GM12878 (cell line): ENCODE data around the gene GALNT9. TPM values are rescaled to one million over a fixed set of nuclear protein-coding genes. Genes with fewer than 3 reads are reported as not detected.

Experiments
- ATAC-seq: fragments of 200-7000 bp; cut with Tn5 transposase; 3 replicates; pipeline ENCODE4 v1.9.1; 2020; ENCODE audit warnings: mild to moderate bottlenecking, moderate library complexity
- BruUV-seq: library from RNA; stranded (reverse); fragments of 400-500 nt; replicated peaks from 2 replicates; lab custom pipeline; 2021; lab: Mats Ljungman, UMichigan
- CTCF ChIA-PET: fragments of 300-600 bp; sonication (Branson Sonifier 250); formaldehyde crosslinking; extraction: SDS; loops from one replicate; lab custom pipeline; 2021; ENCODE audit warnings: inconsistent platforms; lab: Yijun Ruan, JAX
- POLR2A ChIA-PET: fragments of 350-600 bp; formaldehyde crosslinking; extraction: SDS; loops from one replicate; lab custom pipeline; 2021; ENCODE audit warnings: inconsistent platforms; lab: Charles Lee
- RAD21 ChIA-PET: fragments of 300-600 bp; sonication (Branson Sonifier 250); formaldehyde crosslinking; loops from one replicate; lab custom pipeline; 2023; ENCODE audit warnings: antibody characterized with exemption; ENCODE audit not compliant: unreplicated experiment; lab: Charles Lee
- SMC1A ChIA-PET: fragments of 300-600 bp; sonication (Branson Sonifier 250); formaldehyde crosslinking; loops from one replicate; lab custom pipeline; 2023; ENCODE audit not compliant: unreplicated experiment, uncharacterized antibody; lab: Charles Lee
- DNase-seq: peaks from one replicate; pipeline ENCODE4 v3.0.0-alpha.2; 2011; ENCODE audit warnings: low read depth, low spot score
- FAIRE-seq: peaks from 3 replicates; lab custom pipeline; 2011; peaks lifted over from hg19 to GRCh38; lab: Jason Lieb, UNC
- H2AFZ ChIP-seq: 2 replicates; pipeline ENCODE4 v1.6.0; 2011; ENCODE audit warnings: low read depth, low read length, control low read depth; ENCODE audit not compliant: control insufficient read depth
- H3K27ac ChIP-seq: 2 replicates; pipeline ENCODE4 v1.5.1; 2011; ENCODE audit warnings: control low read depth; ENCODE audit not compliant: control insufficient read depth, insufficient read depth
- H3K27me3 ChIP-seq, 2 experiments: replicated peaks in 1 of 2; 2 replicates each; pipeline versions ENCODE4 v1.6.0 to v1.6.1; 2011; ENCODE audit warnings: low read length in 1 of 2; ENCODE audit not compliant: control insufficient read depth in 2 of 2, insufficient read depth in 2 of 2
- H3K36me3 ChIP-seq, 2 experiments: 2 replicates each; pipeline ENCODE4 v1.5.1; 2011; ENCODE audit warnings: low read length in 1 of 2; ENCODE audit not compliant: control insufficient read depth in 2 of 2, insufficient read depth in 2 of 2
- H3K4me1 ChIP-seq: 2 replicates; pipeline ENCODE4 v1.6.1; 2011; ENCODE audit warnings: mild to moderate bottlenecking, low read length, moderate library complexity, mixed read lengths; ENCODE audit not compliant: control insufficient read depth, insufficient read depth
- H3K4me2 ChIP-seq: 2 replicates; pipeline ENCODE4 v1.6.0; 2011; ENCODE audit warnings: control low read depth; ENCODE audit not compliant: control insufficient read depth, insufficient read depth
- H3K4me3 ChIP-seq: fragments of 200-600 bp; sonication (generic); 2 replicates; pipeline ENCODE4 v1.5.1; 2016
- H3K79me2 ChIP-seq: 2 replicates; pipeline ENCODE4 v1.6.0; 2011; ENCODE audit warnings: low read length; ENCODE audit not compliant: control insufficient read depth, insufficient read depth
- H3K9ac ChIP-seq: 2 replicates; pipeline ENCODE4 v1.8.0; 2011; ENCODE audit warnings: low read length, control low read depth, mixed read lengths; ENCODE audit not compliant: control insufficient read depth, insufficient read depth
- H3K9me3 ChIP-seq: replicated peaks from 3 replicates; pipeline ENCODE4 v1.5.1; 2011; ENCODE audit warnings: mild to moderate bottlenecking, low read length; ENCODE audit not compliant: control insufficient read depth, insufficient read depth
- H4K20me1 ChIP-seq: 2 replicates; pipeline ENCODE4 v1.6.0; 2011; ENCODE audit not compliant: control insufficient read depth, insufficient read depth
- BACH1 ChIP-seq: fragments of 450-650 bp; IDR thresholded peaks from 2 replicates; pipeline ENCODE4 v1.6.1; 2017; ENCODE audit warnings: mild to moderate bottlenecking, borderline replicate concordance
- CBFB ChIP-seq: IDR thresholded peaks from 2 replicates; pipeline ENCODE4 v1.6.1; 2016; ENCODE audit warnings: antibody characterized with exemption, low read depth
- MTA3 ChIP-seq: IDR thresholded peaks from 2 replicates; pipeline ENCODE4 v1.6.1; 2012; ENCODE audit warnings: low read length, inconsistent platforms, borderline replicate concordance
- SMAD5 ChIP-seq: IDR thresholded peaks from 2 replicates; pipeline ENCODE4 v1.6.1; 2016; ENCODE audit warnings: antibody characterized with exemption, low read depth
- SP1 ChIP-seq: IDR thresholded peaks from one replicate; pipeline ENCODE4 v1.6.1; 2011; ENCODE audit warnings: low read depth, low read length
- SREBF1 ChIP-seq: IDR thresholded peaks from 2 replicates; pipeline ENCODE4 v1.6.1; 2012; ENCODE audit warnings: mild to moderate bottlenecking, low read length
- YBX1 ChIP-seq: fragments of 450-650 bp; IDR thresholded peaks from 2 replicates; pipeline ENCODE4 v1.6.1; 2016; ENCODE audit warnings: antibody characterized with exemption
- WGBS: methylation state at CpG from one replicate; pipeline ENCODE4 v1.1.6; 2016; ENCODE audit warnings: low lambda C conversion rate; ENCODE audit not compliant: insufficient replicate concordance, insufficient coverage; ENCODE audit errors: missing lambda C conversion rate; 5-methylcytosine and 5-hydroxymethylcytosine counted together
- in situ Hi-C: fragments of 300-500 bp; cut with MboI; formaldehyde crosslinking; loops from 9 replicates; pipeline ENCODE4 v1.14.3; 2018; ENCODE audit warnings: mixed read lengths
- intact Hi-C: fragments of 100-400 bp; cut with micrococcal nuclease; formaldehyde crosslinking; loops from one replicate; pipeline ENCODE4 v1.14.2; 2022; ENCODE audit not compliant: unreplicated experiment
- polyA plus RNA-seq, 11 experiments: library from polyadenylated mRNA; depleted of rRNA in 4 of 11; unstranded in 6 of 11; stranded (reverse) in 5 of 11; fragments of >200 nt; fragmentation: Nextera tagmentation in 4 of 11; fragmentation: Illumina TruSeq in 1 of 11; extraction: Ambion mirVana in 4 of 11; extraction: Trizol in 1 of 11; gene quantifications; 1 replicate in 1 of 11; 2 replicates in 10 of 11; pipeline versions ENCODE4 v1.2.1 to v1.2.3, GENCODE V29; 2011 to 2016; ENCODE audit warnings: inconsistent platforms in 2 of 11, missing spikeins in 2 of 11, low read depth in 1 of 11
- total RNA-seq, 4 experiments: library from RNA; depleted of rRNA in 3 of 4; stranded (reverse); fragments of >200 nt in 3 of 4; fragmentation: Illumina TruSeq in 1 of 4; extraction: Trizol in 1 of 4; gene quantifications; 2 replicates each; pipeline versions ENCODE4 v1.2.1 to v1.2.3, GENCODE V29; 2013 to 2021
- TF ChIP-seq, protein P1 (sequence below): fragments of 450-650 bp; IDR thresholded peaks from 2 replicates; pipeline ENCODE4 v1.6.1; 2016; ENCODE audit warnings: mild to moderate bottlenecking
- TF ChIP-seq, protein P2 (sequence below): IDR thresholded peaks from 2 replicates; pipeline ENCODE4 v1.6.1; 2011; ENCODE audit warnings: low read depth, mild to moderate bottlenecking, low read length, moderate library complexity, borderline replicate concordance; ENCODE audit errors: extremely low read depth
- TF ChIP-seq, protein P3 (sequence below): fragments of 450-650 bp; IDR thresholded peaks from 2 replicates; pipeline ENCODE4 v1.6.1; 2014; ENCODE audit warnings: mild to moderate bottlenecking

GALNT9 gene
- total and polyA plus RNA-seq, 10 of the 15 experiments (the other 5 are each of a cell fraction or from before 2014, with no cell fraction given) = 0.04 TPM; not detected in 9

DNA sequence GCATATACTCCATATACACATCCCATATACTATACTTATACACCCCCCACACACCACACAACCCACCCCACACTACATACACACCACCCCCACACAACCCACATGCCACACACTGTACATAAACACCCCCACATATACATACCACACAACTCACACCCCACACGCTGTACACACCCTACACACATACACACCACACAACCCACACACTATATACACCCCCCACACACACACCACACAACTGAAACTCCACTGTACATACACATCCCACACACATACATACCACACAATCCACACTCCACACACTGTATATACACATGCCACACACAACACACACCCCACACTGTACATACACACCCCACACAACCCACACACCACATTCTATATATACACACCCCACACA is 104.2 kb downstream of the GALNT9 start:
- BruUV-seq = no TSS peak
- intact Hi-C loops (no loop called here), in situ Hi-C loops (no loop called here)
- RAD21 ChIA-PET = no interaction called here
- SMC1A ChIA-PET = no interaction called here
- Histone ChIP-seq H3K79me2 (no peaks in the 10 kb centered on the region), H4K20me1 (no peaks in the 10 kb centered on the region), H3K9ac (no peak overlapping the region), H3K4me3 (no peak overlapping the region), H3K27me3 (no peaks in the 10 kb centered on the region), H3K9me3 (no peaks in the 10 kb centered on the region; the same call in 1 of the 3 replicates), H3K27ac (no peak overlapping the region), H2AFZ (no peak overlapping the region), H3K36me3 (no peaks in the 10 kb centered on the region), H3K4me1 (no peaks in the 10 kb centered on the region), H3K4me2 (no peak overlapping the region)
- FAIRE-seq = no peak
- 0% methylated on average over 1 of the region's 1 CpG for WGBS
- DNase-seq = no peak
- CTCF ChIA-PET = no interaction called here
- POLR2A ChIA-PET = no interaction called here
- no peak for TF ChIP-seq MTA3
- no peak for TF ChIP-seq YBX1
- TF ChIP-seq, protein P1, sequence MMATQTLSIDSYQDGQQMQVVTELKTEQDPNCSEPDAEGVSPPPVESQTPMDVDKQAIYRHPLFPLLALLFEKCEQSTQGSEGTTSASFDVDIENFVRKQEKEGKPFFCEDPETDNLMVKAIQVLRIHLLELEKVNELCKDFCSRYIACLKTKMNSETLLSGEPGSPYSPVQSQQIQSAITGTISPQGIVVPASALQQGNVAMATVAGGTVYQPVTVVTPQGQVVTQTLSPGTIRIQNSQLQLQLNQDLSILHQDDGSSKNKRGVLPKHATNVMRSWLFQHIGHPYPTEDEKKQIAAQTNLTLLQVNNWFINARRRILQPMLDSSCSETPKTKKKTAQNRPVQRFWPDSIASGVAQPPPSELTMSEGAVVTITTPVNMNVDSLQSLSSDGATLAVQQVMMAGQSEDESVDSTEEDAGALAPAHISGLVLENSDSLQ = no peak
- no peak for TF ChIP-seq CBFB
- no peak for TF ChIP-seq BACH1
- TF ChIP-seq, protein P2, sequence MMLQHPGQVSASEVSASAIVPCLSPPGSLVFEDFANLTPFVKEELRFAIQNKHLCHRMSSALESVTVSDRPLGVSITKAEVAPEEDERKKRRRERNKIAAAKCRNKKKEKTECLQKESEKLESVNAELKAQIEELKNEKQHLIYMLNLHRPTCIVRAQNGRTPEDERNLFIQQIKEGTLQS = no peak
- TF ChIP-seq, protein P3, sequence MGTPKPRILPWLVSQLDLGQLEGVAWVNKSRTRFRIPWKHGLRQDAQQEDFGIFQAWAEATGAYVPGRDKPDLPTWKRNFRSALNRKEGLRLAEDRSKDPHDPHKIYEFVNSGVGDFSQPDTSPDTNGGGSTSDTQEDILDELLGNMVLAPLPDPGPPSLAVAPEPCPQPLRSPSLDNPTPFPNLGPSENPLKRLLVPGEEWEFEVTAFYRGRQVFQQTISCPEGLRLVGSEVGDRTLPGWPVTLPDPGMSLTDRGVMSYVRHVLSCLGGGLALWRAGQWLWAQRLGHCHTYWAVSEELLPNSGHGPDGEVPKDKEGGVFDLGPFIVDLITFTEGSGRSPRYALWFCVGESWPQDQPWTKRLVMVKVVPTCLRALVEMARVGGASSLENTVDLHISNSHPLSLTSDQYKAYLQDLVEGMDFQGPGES = no peak
- no peak for TF ChIP-seq SP1
- no peak for TF ChIP-seq SREBF1
- no peak for TF ChIP-seq SMAD5
- ATAC-seq = no peak
